Fibroblast of lung (primary cell): Measurements from ENCODE around the gene TMPRSS3. TPM values are rescaled to one million over a fixed set of nuclear protein-coding genes. Genes with fewer than 3 reads are reported as not detected.

ENCODE experiments used
- DNase-seq, 2 donors: peaks; one replicate each; pipeline versions ENCODE4 v3.0.0 to v3.0.0-alpha.2; 2010; ENCODE audit warnings: low read depth in 2 of 2
- H2AFZ ChIP-seq: 2 replicates; pipeline ENCODE4 v1.5.1; 2012; ENCODE audit warnings: low read length, control low read depth, inconsistent platforms
- H3K27ac ChIP-seq: 2 replicates; pipeline ENCODE4 v1.5.1; 2011; ENCODE audit warnings: low read length, control low read depth; ENCODE audit not compliant: insufficient read depth
- H3K27me3 ChIP-seq: 2 replicates; pipeline ENCODE4 v1.5.1; 2011; ENCODE audit warnings: mild to moderate bottlenecking, low read length; ENCODE audit not compliant: control insufficient read depth, insufficient read depth
- H3K36me3 ChIP-seq: 2 replicates; pipeline ENCODE4 v1.5.1; 2011; ENCODE audit warnings: low read length; ENCODE audit not compliant: control insufficient read depth, insufficient read depth
- H3K4me1 ChIP-seq: 2 replicates; pipeline ENCODE4 v1.5.1; 2011; ENCODE audit warnings: low read length; ENCODE audit not compliant: control insufficient read depth, insufficient read depth; ENCODE audit errors: extremely low read depth
- H3K4me2 ChIP-seq: 2 replicates; pipeline ENCODE4 v1.5.1; 2011; ENCODE audit warnings: low read length, control low read depth; ENCODE audit not compliant: insufficient read depth; ENCODE audit errors: extremely low read depth
- H3K4me3 ChIP-seq, 4 experiments: fragments of 200-600 bp in 1 of 4; sonication (generic) in 1 of 4; replicated peaks in 1 of 4; 2 replicates each; pipeline ENCODE4 v1.5.1; 2011 to 2016; ENCODE audit warnings: low read length in 4 of 4, low read depth in 3 of 4, mild to moderate bottlenecking in 3 of 4, control low read depth in 2 of 4, inconsistent platforms in 1 of 4, mixed read lengths in 1 of 4; ENCODE audit not compliant: insufficient read depth in 1 of 4; ENCODE audit errors: control extremely low read depth in 1 of 4
- H3K79me2 ChIP-seq: 2 replicates; pipeline ENCODE4 v1.5.1; 2012; ENCODE audit warnings: mild to moderate bottlenecking, low read length, inconsistent platforms; ENCODE audit not compliant: control insufficient read depth, insufficient read depth
- H3K9ac ChIP-seq: 2 replicates; pipeline ENCODE4 v1.5.1; 2011; ENCODE audit warnings: mild to moderate bottlenecking, low read length, control low read depth; ENCODE audit not compliant: insufficient read depth
- H3K9me3 ChIP-seq: 2 replicates; pipeline ENCODE4 v1.5.1; 2012; ENCODE audit warnings: low read depth, low read length; ENCODE audit not compliant: control insufficient read depth, insufficient read depth
- H4K20me1 ChIP-seq: 2 replicates; pipeline ENCODE4 v1.5.1; 2011; ENCODE audit warnings: low read length; ENCODE audit not compliant: control insufficient read depth, insufficient read depth; ENCODE audit errors: extremely low read depth
- EZH2 ChIP-seq: IDR thresholded peaks from 2 replicates; pipeline ENCODE4 v1.5.1; 2012; ENCODE audit warnings: low read length, control low read depth, mild to moderate bottlenecking; ENCODE audit errors: missing control alignments
- polyA plus RNA-seq, 2 donors: library from polyadenylated mRNA; depleted of rRNA in 1 of 2; stranded (reverse) in 1 of 2; unstranded in 1 of 2; fragments of >200 nt; gene quantifications; 2 replicates each; pipeline ENCODE4 v1.2.1, GENCODE V29; 2011 to 2012; ENCODE audit warnings: missing spikeins in 1 of 2
- total RNA-seq: library from RNA; depleted of rRNA; stranded (reverse); fragments of >200 nt; gene quantifications from 2 replicates; pipeline ENCODE4 v1.2.1, GENCODE V29; 2014
- TF ChIP-seq, protein P1 (sequence below), 2 donors: IDR thresholded peaks in 1 of 2; conservative IDR thresholded peaks in 1 of 2; 1 replicate in 1 of 2; 2 replicates in 1 of 2; pipeline ENCODE4 v1.5.1; 2011 to 2012; ENCODE audit warnings: low read length in 2 of 2, control low read depth in 1 of 2, inconsistent platforms in 1 of 2, low read depth in 1 of 2, mild to moderate bottlenecking in 1 of 2

The TMPRSS3 gene
- total and polyA plus RNA-seq, 2 donors (not counting 1 experiment from before 2014, with no cell fraction given) = not detected

DNA sequence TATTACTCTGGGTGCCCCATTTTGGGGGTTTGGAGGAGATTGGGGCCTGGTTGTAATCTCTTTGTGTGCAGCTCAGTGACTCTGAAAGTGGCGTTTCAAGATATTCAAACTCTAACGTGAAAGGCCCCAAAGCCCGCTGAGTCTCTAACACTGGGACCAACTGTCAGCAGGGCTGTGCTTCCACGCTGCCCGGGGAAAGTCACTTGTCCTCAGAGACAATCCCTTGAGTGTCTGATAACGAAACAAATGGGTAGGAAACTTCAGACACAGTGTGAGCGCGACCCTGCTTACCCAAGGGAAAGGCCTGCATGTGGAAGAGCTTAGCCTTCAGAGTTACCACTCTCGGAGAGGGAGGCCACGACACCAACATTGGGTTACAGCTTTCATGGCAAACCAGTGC lies 8.7 kb upstream of the TMPRSS3 start:
- Histone ChIP-seq H3K36me3 (no peaks in the 10 kb centered on the region), H3K9me3 (no peaks in the 10 kb centered on the region), H3K27me3 (no peaks in the 10 kb centered on the region), H3K4me1 (no peaks in the 10 kb centered on the region), H3K9ac (no peak overlapping the region), H3K4me3 (no peak overlapping the region), H3K4me2 (no peak overlapping the region), H3K79me2 (no peaks in the 10 kb centered on the region), H4K20me1 (no peaks in the 10 kb centered on the region), H3K27ac (no peak overlapping the region), H2AFZ (no peak overlapping the region)
- DNase-seq = no peak
- TF ChIP-seq, protein P1, sequence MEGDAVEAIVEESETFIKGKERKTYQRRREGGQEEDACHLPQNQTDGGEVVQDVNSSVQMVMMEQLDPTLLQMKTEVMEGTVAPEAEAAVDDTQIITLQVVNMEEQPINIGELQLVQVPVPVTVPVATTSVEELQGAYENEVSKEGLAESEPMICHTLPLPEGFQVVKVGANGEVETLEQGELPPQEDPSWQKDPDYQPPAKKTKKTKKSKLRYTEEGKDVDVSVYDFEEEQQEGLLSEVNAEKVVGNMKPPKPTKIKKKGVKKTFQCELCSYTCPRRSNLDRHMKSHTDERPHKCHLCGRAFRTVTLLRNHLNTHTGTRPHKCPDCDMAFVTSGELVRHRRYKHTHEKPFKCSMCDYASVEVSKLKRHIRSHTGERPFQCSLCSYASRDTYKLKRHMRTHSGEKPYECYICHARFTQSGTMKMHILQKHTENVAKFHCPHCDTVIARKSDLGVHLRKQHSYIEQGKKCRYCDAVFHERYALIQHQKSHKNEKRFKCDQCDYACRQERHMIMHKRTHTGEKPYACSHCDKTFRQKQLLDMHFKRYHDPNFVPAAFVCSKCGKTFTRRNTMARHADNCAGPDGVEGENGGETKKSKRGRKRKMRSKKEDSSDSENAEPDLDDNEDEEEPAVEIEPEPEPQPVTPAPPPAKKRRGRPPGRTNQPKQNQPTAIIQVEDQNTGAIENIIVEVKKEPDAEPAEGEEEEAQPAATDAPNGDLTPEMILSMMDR (conservative IDR thresholded peaks at IDR 0.05 in 1 of 2, IDR thresholded peaks at IDR 0.05 in 1 of 2; ENCODE audit: low read depth in 1 of 2, low read length in 2 of 2) = no peak
- TF ChIP-seq EZH2 = no peak

DNA sequence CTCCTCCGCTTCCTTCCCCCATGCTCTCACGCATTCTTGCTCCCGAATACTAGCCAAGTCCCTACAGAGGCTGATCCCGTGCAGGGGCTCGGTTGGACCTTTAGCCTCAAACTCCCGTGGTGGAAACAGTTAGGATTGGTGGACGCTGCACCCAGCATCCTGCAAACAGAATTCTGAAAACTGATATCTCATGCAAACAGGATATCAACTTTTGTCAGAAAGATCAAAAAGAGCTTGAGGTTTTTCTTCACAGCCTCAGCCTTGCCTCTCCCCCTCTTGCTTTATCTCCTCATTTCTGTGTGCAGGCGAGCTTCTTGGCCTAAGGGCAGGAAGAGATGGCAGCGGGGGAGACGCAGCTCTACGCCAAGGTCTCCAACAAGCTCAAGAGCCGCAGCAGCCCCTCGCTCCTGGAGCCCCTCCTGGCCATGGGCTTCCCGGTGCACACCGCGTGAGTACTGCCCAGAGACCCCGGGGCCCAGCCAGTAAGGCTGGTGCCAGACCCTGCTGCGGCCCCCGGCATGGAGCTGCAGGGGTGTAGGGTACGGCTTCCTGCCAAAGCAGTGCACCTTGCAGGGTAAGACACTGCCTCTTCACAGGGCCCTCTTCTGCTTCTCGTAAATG lies 7.9 kb upstream of the TMPRSS3 start, which contains the start of gene UBASH3A:
Gene UBASH3A (plus strand): TSS at position 292 of the 621 bp plus-strand sequence. CDS start 44 bp downstream, at position 336.
- H3K27me3 ChIP-seq = no peaks in the 10 kb centered on the region
- no peaks in the 10 kb centered on the region for H3K36me3 ChIP-seq
- H3K9me3 ChIP-seq = no peaks in the 10 kb centered on the region
- no peaks in the 10 kb centered on the region for H4K20me1 ChIP-seq
- H3K4me1 ChIP-seq = no peaks in the 10 kb centered on the region
- H2AFZ ChIP-seq = no peak within 1 kb of the TSS
- no peak within 1 kb of the TSS for H3K4me2 ChIP-seq
- H3K27ac ChIP-seq = no peak within 1 kb of the TSS
- no peak within 1 kb of the TSS for H3K4me3 ChIP-seq
- no peak within 1 kb of the TSS for H3K9ac ChIP-seq
- no peaks in the 10 kb centered on the region for H3K79me2 ChIP-seq
- no peak for TF ChIP-seq EZH2
- TF ChIP-seq, protein P1 (conservative IDR thresholded peaks at IDR 0.05 in 1 of 2, IDR thresholded peaks at IDR 0.05 in 1 of 2; ENCODE audit: low read depth in 1 of 2, low read length in 2 of 2) = no peak
- DNase-seq = no peak

DNA sequence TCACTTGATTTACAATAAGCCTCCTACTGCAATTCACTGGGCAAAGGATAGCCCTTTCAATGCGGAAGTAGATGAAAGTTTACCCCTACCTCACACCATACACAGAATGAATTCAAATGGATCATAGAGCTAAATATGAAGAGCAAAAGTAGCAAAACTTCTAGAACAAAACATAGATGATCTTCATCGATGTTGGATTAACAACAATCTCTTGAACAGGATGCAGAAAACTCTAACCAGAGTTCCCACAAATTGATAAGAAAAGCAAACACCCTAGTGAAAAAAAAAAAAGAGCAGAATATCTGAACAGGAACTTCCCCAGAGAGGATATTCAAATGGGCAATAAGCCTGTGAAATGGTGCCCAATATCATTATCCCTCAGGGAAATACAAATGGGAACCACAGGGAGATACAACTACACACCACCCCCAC lies 6.0 kb upstream of the TMPRSS3 start:
- H3K4me2 ChIP-seq = no peak overlapping the region
- H3K27me3 ChIP-seq = no peaks in the 10 kb centered on the region
- TF ChIP-seq EZH2 = no peak
- TF ChIP-seq, protein P1 (conservative IDR thresholded peaks at IDR 0.05 in 1 of 2, IDR thresholded peaks at IDR 0.05 in 1 of 2; ENCODE audit: low read depth in 1 of 2, low read length in 2 of 2) = no peak
- H3K9me3 ChIP-seq = no peaks in the 10 kb centered on the region
- H3K27ac ChIP-seq = no peak overlapping the region
- H3K4me1 ChIP-seq = no peaks in the 10 kb centered on the region
- no peaks in the 10 kb centered on the region for H3K79me2 ChIP-seq
- H3K36me3 ChIP-seq = no peaks in the 10 kb centered on the region
- H3K4me3 ChIP-seq = no peak overlapping the region
- no peak for DNase-seq
- H3K9ac ChIP-seq = no peak overlapping the region
- no peaks in the 10 kb centered on the region for H4K20me1 ChIP-seq
- no peak overlapping the region for H2AFZ ChIP-seq
